ENCODE results near the gene PEX26. TPM values are rescaled to one million over a fixed set of nuclear protein-coding genes. Genes with fewer than 3 reads are reported as not detected.

Gene PEX26
- total and polyA plus RNA-seq, 9 of the 15 experiments (the other 6 are each of a cell fraction or from before 2014, with no cell fraction given): 0.35 to 39.6 (median 17.4) TPM

- Histone ChIP-seq H3K9me1 (ENCODE audit: control insufficient read depth, insufficient read depth, low read length) (no peaks in the 10 kb centered on the region), H3K27ac (ENCODE audit: extremely low read depth, low read depth, low read length) (no peak overlapping the region), H3K4me1 (replicated peaks in 1 of 2; ENCODE audit: control insufficient read depth in 2 of 2, insufficient read depth in 2 of 2, low read length in 2 of 2) (peaks cover 0 to 11% of the 10 kb centered on the region in 2 experiments; a peak in 1 of 5 replicates), H3K9ac (ENCODE audit: insufficient read depth in 1 of 2, low read depth in 2 of 2, low read length in 2 of 2) (no peak overlapping the region), H3K4me3 (no peak overlapping the region), H2AFZ (ENCODE audit: low read depth, low read length) (no peak overlapping the region), H3K79me2 (ENCODE audit: control insufficient read depth, insufficient read depth, low read length) (no peaks in the 10 kb centered on the region), H4K20me1 (replicated peaks; ENCODE audit: control insufficient read depth, insufficient read depth, low read length) (0 out of 2 replicates have a peak, but pooled peaks cover 3% of the 10 kb centered on the region), H3K27me3 (ENCODE audit: control insufficient read depth in 2 of 2, insufficient read depth in 2 of 2, low read length in 2 of 2) (peaks cover 15 to 53% of the 10 kb centered on the region in 2 experiments; a peak in 3 of 5 replicates), H3K36me3 (ENCODE audit: control insufficient read depth, insufficient read depth, low read length) (no peaks in the 10 kb centered on the region), H3K4me2 (ENCODE audit: insufficient read depth, low read length) (no peak overlapping the region), H3K9me3 (replicated peaks; ENCODE audit: control insufficient read depth, insufficient read depth, low read depth, low read length) (no peaks in the 10 kb centered on the region)
- ChIA-PET POLR2A (interaction anchor here (0.6 to 1.2 kb wide), 2 partner anchors 13 to 15 kb away, joined by 3 to 4 read pairs; no protein-coding TSS in a partner anchor), CTCF (ENCODE audit: low intra/inter-chr PET ratio) (no interaction called here)
- in situ Hi-C loops (cut with MboI): no loop called here
- ATAC-seq (no peak), FAIRE-seq (no peak), DNase-seq (ENCODE audit: extremely low read depth in 1 of 4, low spot score in 3 of 4) (no peak)
- WGBS (ENCODE audit: insufficient coverage, low coverage, missing lambda C conversion rate): 6% methylated on average over 4 of the region's 4 CpGs
- TF ChIP-seq ZNF263 (CRISPR knock-in tag; IDR thresholded peaks at IDR 0.05; ENCODE audit: borderline replicate concordance) (no peak), RBM15 (IDR thresholded peaks at IDR 0.05; ENCODE audit: insufficient read depth, low read length) (no peak), BCL6 (CRISPR knock-in tag; IDR thresholded peaks at IDR 0.05) (no peak), ZNF644 (tag; IDR thresholded peaks at IDR 0.05; ENCODE audit: low read depth) (no peak), PHF20 (IDR thresholded peaks at IDR 0.05; ENCODE audit: partially characterized antibody) (no peak), ZNF764 (CRISPR knock-in tag; IDR thresholded peaks at IDR 0.05; ENCODE audit: low read depth) (no peak), ZNF655 (CRISPR knock-in tag; IDR thresholded peaks at IDR 0.05) (no peak), THAP12 (CRISPR knock-in tag; IDR thresholded peaks at IDR 0.05) (no peak), EZH2 (IDR thresholded peaks at IDR 0.05; ENCODE audit: borderline replicate concordance, low read depth, low read length) (no peak), ETV6 (IDR thresholded peaks at IDR 0.05; ENCODE audit: borderline replicate concordance in 1 of 2, low read depth in 2 of 2, low read length in 1 of 2) (no peak), ETV6 (CRISPR knock-in tag; IDR thresholded peaks at IDR 0.05; ENCODE audit: borderline replicate concordance) (no peak), POU5F1 (IDR thresholded peaks at IDR 0.05; ENCODE audit: borderline replicate concordance, low read depth, low read length, partially characterized antibody) (no peak), CHD1 (IDR thresholded peaks at IDR 0.05; ENCODE audit: low read length) (no peak), FUS (optimal IDR thresholded peaks at IDR 0.05; ENCODE audit: low read depth, low read length) (no peak), SMARCC2 (IDR thresholded peaks at IDR 0.05; ENCODE audit: low read depth) (no peak)
- intact Hi-C loops (cut with micrococcal nuclease): no loop called here
- BruUV-seq (replicated peaks): no TSS peak
Observed at GRCh38 chr22:18114495-18114894, 36.7 kb downstream of the PEX26 start.
